ENCODE measurements around the gene TMIGD2. TPM values are rescaled to one million over a fixed set of nuclear protein-coding genes. Genes with fewer than 3 reads are reported as not detected.

TMIGD2 gene
- total and polyA plus RNA-seq, 5 donors from 2014 or later: 4.8 to 17.1 (median 5.4) TPM

DNA sequence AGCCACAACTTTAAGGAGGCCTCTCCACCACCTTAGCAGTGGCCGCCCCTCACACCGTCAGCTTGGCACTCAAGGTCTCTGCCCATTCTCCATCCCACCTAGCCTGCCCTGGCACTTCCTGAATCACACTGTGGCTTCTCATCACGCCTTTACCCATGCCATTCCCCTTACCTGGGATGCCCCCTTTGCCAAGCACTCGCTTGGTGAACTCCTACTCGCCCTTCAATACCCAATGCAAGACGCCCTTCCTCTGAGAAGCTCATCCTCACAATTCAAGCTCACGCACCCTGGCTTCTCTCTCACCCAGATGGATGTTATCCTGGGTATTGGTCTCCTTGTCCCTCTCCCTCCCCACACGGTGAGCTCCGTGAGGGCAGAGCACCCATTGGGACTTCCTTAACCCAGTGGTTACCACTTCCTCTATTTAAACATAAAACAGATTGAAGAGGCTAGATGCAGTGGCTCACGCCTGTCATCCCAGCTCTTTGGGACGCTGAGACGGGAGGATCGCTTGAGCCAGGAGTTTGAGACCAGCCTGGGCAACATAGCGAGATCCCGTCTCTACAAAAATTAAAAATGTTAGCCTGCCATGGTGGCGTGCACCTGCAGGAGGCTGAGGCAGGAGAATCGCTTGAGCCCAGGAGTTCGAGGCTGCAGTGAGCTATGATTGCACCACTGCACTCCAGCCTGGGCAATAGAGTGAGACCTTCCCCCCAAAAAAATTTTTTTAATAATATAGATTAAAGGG lies 35.8 kb downstream of the TMIGD2 start:
- H3K27me3 ChIP-seq (ENCODE audit: control insufficient read depth, insufficient read depth, low read length): no peaks in the 10 kb centered on the region
- ATAC-seq (ENCODE audit: low read depth in 2 of 2) (no peak), DNase-seq (no peak)
- peaks cover 60% of the 10 kb centered on the region for H3K36me3 ChIP-seq (ENCODE audit: control insufficient read depth, insufficient read depth, low read length)
- H3K4me3 Mint-ChIP-seq: no peak overlapping the region
- H3K27ac ChIP-seq (ENCODE audit: insufficient read depth, low read length, poor library complexity, severe bottlenecking): no peak overlapping the region
- no peak overlapping the region for H3K4me3 ChIP-seq (ENCODE audit: low read depth, low read length)
- H3K27ac Mint-ChIP-seq: no peak overlapping the region
- H3K9me3 ChIP-seq (ENCODE audit: control insufficient read depth in 2 of 2, low read length in 2 of 2): no peaks in the 10 kb centered on the region
- peaks cover 14% of the 10 kb centered on the region for H3K36me3 Mint-ChIP-seq
- H3K4me1 ChIP-seq (ENCODE audit: control insufficient read depth, insufficient read depth, low read length, poor library complexity, severe bottlenecking): no peaks in the 10 kb centered on the region
- no peaks in the 10 kb centered on the region for H3K27me3 Mint-ChIP-seq
- peaks cover 0 to 16% (median 0%) of the 10 kb centered on the region in 4 donors for H3K4me1 Mint-ChIP-seq
- H3K9me3 Mint-ChIP-seq: no peaks in the 10 kb centered on the region

DNA sequence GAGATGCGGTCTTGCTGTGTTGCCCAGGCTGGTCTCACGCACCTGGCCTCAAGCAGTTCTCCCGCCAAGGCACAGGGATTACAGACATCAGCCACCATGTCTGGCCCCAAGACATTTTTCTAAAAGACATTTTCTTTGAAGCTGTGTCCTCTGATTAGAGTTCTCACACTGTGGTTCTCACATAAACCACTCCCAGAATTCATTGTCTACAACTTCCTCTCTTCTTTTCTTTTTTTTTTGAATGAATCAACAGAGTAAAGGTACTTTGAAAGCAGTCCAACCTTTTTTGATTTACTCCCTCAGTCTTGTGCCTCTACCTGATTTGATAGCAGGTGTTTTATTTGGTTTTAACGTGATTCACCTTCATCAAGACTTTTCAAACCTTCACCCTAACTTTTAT lies 37.4 kb downstream of the TMIGD2 start:
- H3K27me3 ChIP-seq (ENCODE audit: control insufficient read depth, insufficient read depth, low read length): no peaks in the 10 kb centered on the region
- H3K36me3 ChIP-seq (ENCODE audit: control insufficient read depth, insufficient read depth, low read length): peaks cover 66% of the 10 kb centered on the region
- no peaks in the 10 kb centered on the region for H3K9me3 ChIP-seq (ENCODE audit: control insufficient read depth in 2 of 2, low read length in 2 of 2)
- H3K4me1 ChIP-seq (ENCODE audit: control insufficient read depth, insufficient read depth, low read length, poor library complexity, severe bottlenecking): no peaks in the 10 kb centered on the region
- Mint-ChIP-seq H3K27ac (peak overlapping the region; percentile 13 to 62 (median 24)), H3K4me1 (peaks cover 0 to 16% (median 0%) of the 10 kb centered on the region in 4 donors), H3K4me3 (peak overlapping the region in 2 of 4 donors; percentile 7 to 43), H3K27me3 (no peaks in the 10 kb centered on the region), H3K9me3 (no peaks in the 10 kb centered on the region), H3K36me3 (peaks cover 18% of the 10 kb centered on the region)
- no peak overlapping the region for H3K4me3 ChIP-seq (ENCODE audit: low read depth, low read length)
- H3K27ac ChIP-seq (ENCODE audit: insufficient read depth, low read length, poor library complexity, severe bottlenecking): no peak overlapping the region
- no peak for ATAC-seq (ENCODE audit: low read depth in 2 of 2)
- DNase-seq: no peak

DNA sequence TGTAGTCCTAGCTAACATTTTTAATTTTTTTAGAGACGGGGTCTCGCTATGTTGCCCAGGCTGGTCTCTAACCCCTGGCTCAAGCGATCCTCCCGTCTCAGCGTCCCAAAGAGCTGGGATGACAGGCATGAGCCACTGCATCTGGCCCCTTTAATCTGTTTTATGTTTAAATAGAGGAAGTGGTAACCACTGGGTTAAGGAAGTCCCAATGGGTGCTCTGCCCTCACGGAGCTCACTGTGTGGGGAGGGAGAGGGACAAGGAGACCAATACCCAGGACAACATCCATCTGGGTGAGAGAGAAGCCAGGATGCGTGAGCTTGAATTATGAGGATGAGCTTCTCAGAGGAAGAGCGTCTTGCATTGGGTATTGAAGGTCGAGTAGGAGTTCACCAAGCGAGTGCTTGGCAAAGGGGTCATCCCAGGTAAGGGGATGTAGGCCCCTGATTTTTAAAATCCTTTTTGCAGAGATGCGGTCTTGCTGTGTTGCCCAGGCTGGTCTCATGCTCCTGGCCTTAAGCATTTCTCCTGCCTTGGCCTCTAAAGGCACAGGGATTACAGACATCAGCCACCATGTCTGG lies 41.5 kb downstream of the TMIGD2 start:
- no peak for ATAC-seq (ENCODE audit: low read depth in 2 of 2)
- Mint-ChIP-seq H3K4me1 (peaks cover 0 to 10% (median 0%) of the 10 kb centered on the region in 4 donors), H3K36me3 (peaks cover 20% of the 10 kb centered on the region), H3K4me3 (peak overlapping the region in 2 of 4 donors; percentile 38 to 54), H3K9me3 (no peaks in the 10 kb centered on the region), H3K27me3 (no peaks in the 10 kb centered on the region), H3K27ac (peak overlapping the region in 1 of 3 donors; percentile 35)
- Histone ChIP-seq H3K4me3 (ENCODE audit: low read depth, low read length) (no peak overlapping the region), H3K4me1 (ENCODE audit: control insufficient read depth, insufficient read depth, low read length, poor library complexity, severe bottlenecking) (no peaks in the 10 kb centered on the region), H3K9me3 (ENCODE audit: control insufficient read depth in 2 of 2, low read length in 2 of 2) (peaks cover 5 to 7% of the 10 kb centered on the region in 2 experiments), H3K36me3 (ENCODE audit: control insufficient read depth, insufficient read depth, low read length) (peaks cover 73% of the 10 kb centered on the region), H3K27ac (ENCODE audit: insufficient read depth, low read length, poor library complexity, severe bottlenecking) (no peak overlapping the region), H3K27me3 (ENCODE audit: control insufficient read depth, insufficient read depth, low read length) (no peaks in the 10 kb centered on the region)
- no peak for DNase-seq

DNA sequence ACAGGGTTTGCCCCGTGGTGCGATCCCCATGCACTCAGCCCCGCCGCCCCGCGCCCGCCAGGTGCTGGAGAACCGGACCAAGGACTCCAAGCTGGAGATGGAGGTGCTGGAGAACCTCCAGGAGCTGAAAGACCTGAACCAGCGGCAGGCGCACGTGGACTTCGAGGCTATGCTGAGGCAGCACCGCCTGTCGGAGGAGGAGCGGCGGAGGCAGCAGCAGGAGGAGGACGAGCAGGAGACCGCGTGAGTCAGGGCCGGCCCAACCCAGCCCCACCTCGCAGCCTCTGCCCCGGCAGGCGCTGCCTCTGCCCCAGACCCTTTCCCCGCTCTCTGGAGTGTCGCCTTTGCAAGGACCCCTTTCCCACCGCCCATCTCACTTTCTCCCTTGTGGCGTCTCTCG lies 44.0 kb downstream of the TMIGD2 start:
- H3K4me1 ChIP-seq (ENCODE audit: control insufficient read depth, insufficient read depth, low read length, poor library complexity, severe bottlenecking): no peaks in the 10 kb centered on the region
- H3K4me1 Mint-ChIP-seq: peaks cover 0 to 6% (median under 1%) of the 10 kb centered on the region in 4 donors
- ATAC-seq (ENCODE audit: low read depth in 2 of 2) (no peak), DNase-seq (no peak)
- no peak overlapping the region for H3K4me3 Mint-ChIP-seq
- peaks cover 0 to 2% (median 0%) of the 10 kb centered on the region in 7 donors for H3K9me3 Mint-ChIP-seq
- no peaks in the 10 kb centered on the region for H3K27me3 Mint-ChIP-seq
- peaks cover 80% of the 10 kb centered on the region for H3K36me3 ChIP-seq (ENCODE audit: control insufficient read depth, insufficient read depth, low read length)
- no peak overlapping the region for H3K4me3 ChIP-seq (ENCODE audit: low read depth, low read length)
- no peak overlapping the region for H3K27ac Mint-ChIP-seq
- H3K27me3 ChIP-seq (ENCODE audit: control insufficient read depth, insufficient read depth, low read length): no peaks in the 10 kb centered on the region
- H3K9me3 ChIP-seq (ENCODE audit: control insufficient read depth in 2 of 2, low read length in 2 of 2): peaks cover 5 to 7% of the 10 kb centered on the region in 2 experiments
- peaks cover 29% of the 10 kb centered on the region for H3K36me3 Mint-ChIP-seq
- H3K27ac ChIP-seq (ENCODE audit: insufficient read depth, low read length, poor library complexity, severe bottlenecking): no peak overlapping the region

DNA sequence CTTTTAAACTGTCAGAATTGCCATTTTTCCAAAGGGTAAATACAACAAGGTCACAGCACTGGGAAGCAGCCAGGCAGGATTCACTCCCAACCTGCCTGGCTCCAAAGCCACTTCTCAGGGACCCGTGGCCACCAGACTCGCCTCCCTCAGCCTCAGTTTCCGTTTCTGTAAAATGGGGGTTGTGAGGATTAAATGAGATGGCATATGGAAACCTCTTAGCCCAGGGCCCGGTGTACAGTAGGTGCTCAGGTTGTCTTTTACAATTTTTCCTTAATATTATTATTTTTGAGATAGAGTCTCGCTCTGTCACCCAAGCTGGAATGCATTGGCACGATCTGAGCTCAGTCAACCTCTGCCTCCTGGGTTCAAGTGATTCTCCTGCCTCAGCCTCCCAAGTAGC lies 45.2 kb downstream of the TMIGD2 start:
- H3K9me3 ChIP-seq (ENCODE audit: control insufficient read depth in 2 of 2, low read length in 2 of 2): peaks cover 5 to 7% of the 10 kb centered on the region in 2 experiments
- H3K27ac Mint-ChIP-seq: no peak overlapping the region

DNA sequence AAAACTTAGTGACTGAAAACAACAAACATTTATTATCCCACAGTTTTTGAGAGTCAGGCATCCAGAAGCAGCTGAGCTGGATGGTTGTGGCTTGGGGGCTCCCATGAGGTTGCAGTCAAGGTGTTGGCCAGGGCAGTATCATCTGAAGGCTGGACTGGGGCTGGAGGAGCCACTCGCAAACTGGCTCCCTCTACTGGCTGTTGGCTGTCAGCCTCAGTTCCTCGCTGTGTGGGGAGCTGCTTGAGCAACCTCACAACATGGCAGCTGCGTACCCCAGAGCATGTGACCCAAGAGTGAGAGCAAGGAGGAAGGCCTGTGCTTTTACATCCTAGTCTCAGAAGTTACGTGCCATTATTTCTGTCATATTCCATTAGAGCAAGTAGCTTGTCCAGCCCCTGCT lies 45.6 kb downstream of the TMIGD2 start:
- H3K4me1 Mint-ChIP-seq: peaks cover 0 to 6% (median under 1%) of the 10 kb centered on the region in 4 donors
- DNase-seq: peak in 1 of 3 donors; percentile 27
- H3K36me3 Mint-ChIP-seq: peaks cover 34% of the 10 kb centered on the region
- H3K27ac ChIP-seq (ENCODE audit: insufficient read depth, low read length, poor library complexity, severe bottlenecking): no peak overlapping the region
- no peak overlapping the region for H3K27ac Mint-ChIP-seq
- H3K4me3 ChIP-seq (ENCODE audit: low read depth, low read length): no peak overlapping the region
- H3K27me3 Mint-ChIP-seq: no peaks in the 10 kb centered on the region
- H3K9me3 ChIP-seq (ENCODE audit: control insufficient read depth in 2 of 2, low read length in 2 of 2): peaks cover 5 to 7% of the 10 kb centered on the region in 2 experiments
- no peak for ATAC-seq (ENCODE audit: low read depth in 2 of 2)
- peaks cover 0 to 2% (median 0%) of the 10 kb centered on the region in 7 donors for H3K9me3 Mint-ChIP-seq
- peaks cover 84% of the 10 kb centered on the region for H3K36me3 ChIP-seq (ENCODE audit: control insufficient read depth, insufficient read depth, low read length)
- no peak overlapping the region for H3K4me3 Mint-ChIP-seq
- no peaks in the 10 kb centered on the region for H3K4me1 ChIP-seq (ENCODE audit: control insufficient read depth, insufficient read depth, low read length, poor library complexity, severe bottlenecking)
- H3K27me3 ChIP-seq (ENCODE audit: control insufficient read depth, insufficient read depth, low read length): no peaks in the 10 kb centered on the region

More for the DNA sequence above, 45.2 kb downstream of the TMIGD2 start:
- H3K4me1 ChIP-seq (ENCODE audit: control insufficient read depth, insufficient read depth, low read length, poor library complexity, severe bottlenecking): no peaks in the 10 kb centered on the region
- H3K36me3 ChIP-seq (ENCODE audit: control insufficient read depth, insufficient read depth, low read length): peaks cover 80% of the 10 kb centered on the region
- H3K27me3 Mint-ChIP-seq: no peaks in the 10 kb centered on the region
- peaks cover 0 to 6% (median under 1%) of the 10 kb centered on the region in 4 donors for H3K4me1 Mint-ChIP-seq
- H3K4me3 Mint-ChIP-seq: no peak overlapping the region
- H3K27me3 ChIP-seq (ENCODE audit: control insufficient read depth, insufficient read depth, low read length): no peaks in the 10 kb centered on the region
- no peak overlapping the region for H3K27ac ChIP-seq (ENCODE audit: insufficient read depth, low read length, poor library complexity, severe bottlenecking)
- H3K36me3 Mint-ChIP-seq: peaks cover 34% of the 10 kb centered on the region
- peaks cover 0 to 2% (median 0%) of the 10 kb centered on the region in 7 donors for H3K9me3 Mint-ChIP-seq
- H3K4me3 ChIP-seq (ENCODE audit: low read depth, low read length): no peak overlapping the region
- DNase-seq (no peak), ATAC-seq (ENCODE audit: low read depth in 2 of 2) (no peak)

DNA sequence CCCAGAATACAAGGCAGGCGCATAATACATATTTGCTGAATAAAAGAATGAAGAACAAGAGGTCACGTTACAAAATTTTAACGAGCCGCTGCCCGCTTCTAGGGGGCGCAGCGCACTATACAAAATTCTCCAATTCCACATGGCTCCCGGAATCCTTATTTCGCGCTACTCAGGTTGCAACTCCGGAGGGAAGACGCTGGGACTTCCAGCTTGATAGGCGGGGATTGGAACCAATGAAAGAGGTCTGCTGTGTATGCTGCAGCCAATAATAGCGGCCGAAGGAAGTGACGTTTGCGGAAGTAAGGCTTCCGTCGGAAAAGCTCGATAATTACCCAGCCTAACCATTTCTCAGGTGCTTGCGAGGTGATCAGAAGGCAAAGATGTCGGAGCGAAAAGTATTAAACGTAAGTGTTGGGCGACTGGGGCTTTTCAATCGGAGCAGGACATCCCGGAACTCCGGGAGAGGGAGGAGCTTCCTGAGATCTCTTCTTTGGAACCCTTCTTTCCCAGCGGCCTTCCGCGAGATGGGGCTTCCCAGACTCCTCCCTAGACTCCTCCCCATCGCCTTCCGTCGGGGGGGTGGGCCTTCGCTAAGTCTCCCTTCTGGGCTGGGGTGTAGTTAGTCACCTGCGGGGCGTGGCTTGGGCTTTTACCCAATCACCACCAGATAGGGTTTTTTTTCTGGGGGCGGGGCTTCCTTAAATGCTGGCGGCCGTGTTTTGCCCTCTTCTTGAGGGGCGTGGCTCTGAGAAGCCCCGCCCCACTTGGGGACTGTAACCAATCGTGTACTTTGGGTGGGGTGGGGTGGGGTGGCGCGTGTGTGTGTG lies 55.2 kb downstream of the TMIGD2 start, which contains the start of gene YJU2:
Gene YJU2 (plus strand): TSS at position 314 of the 827 bp plus-strand sequence. CDS start 67 bp downstream, at position 381.
- peak; percentile 93 for ATAC-seq (ENCODE audit: low read depth in 2 of 2)

More for the DNA sequence above, 55.2 kb downstream of the TMIGD2 start, which contains the start of gene YJU2:
- DNase-seq: peak; percentile 99 to 100 (median 99)
- peak within 1 kb of the TSS; percentile 97 to 99 (median 99) for H3K27ac Mint-ChIP-seq
- H3K27me3 Mint-ChIP-seq: no peaks in the 10 kb centered on the region
- H3K27ac ChIP-seq (ENCODE audit: insufficient read depth, low read length, poor library complexity, severe bottlenecking): peak within 1 kb of the TSS; percentile 100
- H3K4me1 Mint-ChIP-seq: peaks cover 0 to 30% (median 16%) of the 10 kb centered on the region in 4 donors
- H3K4me3 ChIP-seq (ENCODE audit: low read depth, low read length): peak within 1 kb of the TSS; percentile 100
- peaks cover 7% of the 10 kb centered on the region for H3K4me1 ChIP-seq (ENCODE audit: control insufficient read depth, insufficient read depth, low read length, poor library complexity, severe bottlenecking)
- H3K4me3 Mint-ChIP-seq: peak within 1 kb of the TSS; percentile 93 to 95 (median 95)
- peaks cover 27% of the 10 kb centered on the region for H3K36me3 Mint-ChIP-seq
- H3K36me3 ChIP-seq (ENCODE audit: control insufficient read depth, insufficient read depth, low read length): peaks cover 28% of the 10 kb centered on the region
- H3K9me3 Mint-ChIP-seq: peaks cover 0 to 2% (median 1%) of the 10 kb centered on the region in 7 donors
- H3K9me3 ChIP-seq (ENCODE audit: control insufficient read depth in 2 of 2, low read length in 2 of 2): peaks cover 2 to 4% of the 10 kb centered on the region in 2 experiments
- no peaks in the 10 kb centered on the region for H3K27me3 ChIP-seq (ENCODE audit: control insufficient read depth, insufficient read depth, low read length)

Data from CD4-positive, CD25-positive, alpha-beta regulatory T cell (primary cell).